ENCODE measurements around the gene RPS18. TPM values are rescaled to one million over a fixed set of nuclear protein-coding genes. Genes with fewer than 3 reads are reported as not detected.
A peak's percentile ranks its signal among the peaks of the same experiment; 100 is the strongest.

RPS18 gene
- total and polyA plus RNA-seq, 2 of the 13 experiments (the other 11 are each of a cell fraction or from before 2014, with no cell fraction given) = 3,896 to 5,806 TPM

DNA sequence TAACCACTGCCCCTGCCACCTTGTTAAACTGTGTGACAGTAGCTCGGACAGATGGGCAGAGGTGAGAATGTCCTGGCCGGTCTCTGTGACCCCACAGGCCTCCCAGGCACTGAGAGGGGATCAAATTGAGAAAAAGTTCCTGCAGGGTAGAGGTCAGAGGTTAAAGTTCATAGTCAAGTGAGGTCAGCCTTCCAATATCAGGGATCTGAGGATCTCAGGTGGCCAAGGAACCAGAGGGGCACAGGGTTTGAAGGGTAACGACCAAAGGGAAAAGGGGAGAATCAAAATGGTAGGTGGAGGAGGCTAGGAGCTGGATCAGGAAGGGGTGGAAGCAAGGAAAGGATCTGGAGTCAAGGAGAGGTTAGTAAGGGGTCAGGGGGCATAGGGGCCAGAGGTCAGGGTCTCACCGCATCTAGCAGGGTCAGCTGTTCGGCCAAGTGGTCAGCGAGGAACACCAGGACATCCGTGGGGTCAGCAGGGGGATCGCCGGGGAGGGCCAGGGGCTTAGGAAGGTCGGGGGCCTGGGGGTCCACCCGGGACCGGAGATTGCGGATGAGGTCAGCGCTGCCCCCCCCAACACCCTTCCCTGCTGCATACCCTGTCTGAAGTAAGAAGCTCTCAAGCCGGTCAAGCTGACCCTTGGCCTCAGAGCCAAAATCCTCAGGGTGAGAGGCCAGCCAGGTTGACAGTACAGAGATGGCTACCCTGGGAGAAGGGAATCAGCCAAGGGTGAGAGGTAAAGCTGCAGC is 23.9 kb downstream of the RPS18 start:
- DNase-seq (ENCODE audit: low spot score) = no peak
- no peaks in the 10 kb centered on the region for H4K20me1 ChIP-seq (ENCODE audit: insufficient read depth, low read length)
- H3K9me3 ChIP-seq (ENCODE audit: low read length) = no peaks in the 10 kb centered on the region
- H3K79me2 ChIP-seq (ENCODE audit: insufficient read depth, low read length) = peaks cover 5% of the 10 kb centered on the region
- BruUV-seq (replicated peaks) = no TSS peak
- FAIRE-seq = no peak
- no peak overlapping the region for H3K9ac ChIP-seq (ENCODE audit: insufficient read depth, low read depth, low read length)
- in situ Hi-C loops (cut with HindIII; ENCODE audit: extremely low pct_ligation_motif_present, low pct_unique_long_range_greater_than_20kb) = loop anchor here (5.0 to 25.0 kb wide), 2 partner anchors 93 to 117 kb away; partner anchors contain the start of genes CUTA, HSD17B8, PHF1 and RXRB
- H3K36me3 ChIP-seq (replicated peaks in 1 of 2; ENCODE audit: control insufficient read depth in 1 of 2, insufficient read depth in 2 of 2, low read length in 2 of 2) = peaks cover 10 to 24% of the 10 kb centered on the region in 2 experiments
- H3K4me3 ChIP-seq (replicated peaks in 1 of 3; ENCODE audit: insufficient read depth in 1 of 3, low read depth in 2 of 3, low read length in 3 of 3) = no peak overlapping the region
- H3K4me2 ChIP-seq (ENCODE audit: low read depth, low read length) = no peak overlapping the region
- H3K27ac ChIP-seq (ENCODE audit: extremely low read length, insufficient read depth, low read length) = peak overlapping the region; percentile 93
- no peaks in the 10 kb centered on the region; a peak in 1 of 5 replicates for H3K27me3 ChIP-seq (ENCODE audit: control insufficient read depth in 1 of 2, insufficient read depth in 2 of 2, low read length in 2 of 2)
- intact Hi-C loops (cut with micrococcal nuclease; ENCODE audit: unreplicated experiment) = no loop called here
- H3K4me1 ChIP-seq (ENCODE audit: insufficient read depth, low read length) = peaks cover 25% of the 10 kb centered on the region
- ChIA-PET POLR2A (interaction anchor here (0.6 to 2.8 kb wide), 3 partner anchors 18 to 24 kb away, joined by 3 to 11 read pairs (median 6); partner anchors contain the start of genes B3GALT4, RPS18, VPS52 and ZBTB22), CTCF (ENCODE audit: low intra/inter-chr PET ratio, low total read pairs) (no interaction called here)
- TF ChIP-seq, protein P1, sequence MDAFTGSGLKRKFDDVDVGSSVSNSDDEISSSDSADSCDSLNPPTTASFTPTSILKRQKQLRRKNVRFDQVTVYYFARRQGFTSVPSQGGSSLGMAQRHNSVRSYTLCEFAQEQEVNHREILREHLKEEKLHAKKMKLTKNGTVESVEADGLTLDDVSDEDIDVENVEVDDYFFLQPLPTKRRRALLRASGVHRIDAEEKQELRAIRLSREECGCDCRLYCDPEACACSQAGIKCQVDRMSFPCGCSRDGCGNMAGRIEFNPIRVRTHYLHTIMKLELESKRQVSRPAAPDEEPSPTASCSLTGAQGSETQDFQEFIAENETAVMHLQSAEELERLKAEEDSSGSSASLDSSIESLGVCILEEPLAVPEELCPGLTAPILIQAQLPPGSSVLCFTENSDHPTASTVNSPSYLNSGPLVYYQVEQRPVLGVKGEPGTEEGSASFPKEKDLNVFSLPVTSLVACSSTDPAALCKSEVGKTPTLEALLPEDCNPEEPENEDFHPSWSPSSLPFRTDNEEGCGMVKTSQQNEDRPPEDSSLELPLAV (CRISPR knock-in tag; conservative IDR thresholded peaks at IDR 0.05; ENCODE audit: low read depth) = no peak
- TF ChIP-seq NR2F1 (CRISPR knock-in tag; IDR thresholded peaks at IDR 0.05) (0 out of 4 replicates have a peak, but pooled peaks of 1 of the 2 experiments have one; percentile 28), NR2C2 (CRISPR knock-in tag; IDR thresholded peaks at IDR 0.05; ENCODE audit: borderline replicate concordance) (peak; percentile 59), TBX2 (CRISPR knock-in tag; IDR thresholded peaks at IDR 0.05; ENCODE audit: borderline replicate concordance) (0 out of 2 replicates have a peak, but pooled peaks have one; percentile 22), NR2F6 (IDR thresholded peaks at IDR 0.05) (0 out of 2 replicates have a peak, but pooled peaks have one; percentile 19), NR2F6 (CRISPR knock-in tag; IDR thresholded peaks at IDR 0.05) (no peak), HIVEP1 (CRISPR knock-in tag; IDR thresholded peaks at IDR 0.05) (0 out of 2 replicates have a peak, but pooled peaks have one; percentile 37), PHF5A (CRISPR knock-in tag; IDR thresholded peaks at IDR 0.05; ENCODE audit: low read depth, unreplicated experiment) (no peak)
- 89% methylated on average over 13 of the region's 15 CpGs for WGBS (ENCODE audit: low lambda C conversion rate)
- no peak for ATAC-seq
- no peak overlapping the region for H2AFZ ChIP-seq (ENCODE audit: low read length)

All from HepG2 (cell line).